ENCODE measurements around the gene ZNF808. TPM values are rescaled to one million over a fixed set of nuclear protein-coding genes. Genes with fewer than 3 reads are reported as not detected.
A peak's percentile ranks its signal among the peaks of the same experiment; 100 is the strongest.

ZNF808 gene
- total and polyA plus RNA-seq, 2 experiments from 2014 or later, result 2.2 to 25.7 TPM

DNA sequence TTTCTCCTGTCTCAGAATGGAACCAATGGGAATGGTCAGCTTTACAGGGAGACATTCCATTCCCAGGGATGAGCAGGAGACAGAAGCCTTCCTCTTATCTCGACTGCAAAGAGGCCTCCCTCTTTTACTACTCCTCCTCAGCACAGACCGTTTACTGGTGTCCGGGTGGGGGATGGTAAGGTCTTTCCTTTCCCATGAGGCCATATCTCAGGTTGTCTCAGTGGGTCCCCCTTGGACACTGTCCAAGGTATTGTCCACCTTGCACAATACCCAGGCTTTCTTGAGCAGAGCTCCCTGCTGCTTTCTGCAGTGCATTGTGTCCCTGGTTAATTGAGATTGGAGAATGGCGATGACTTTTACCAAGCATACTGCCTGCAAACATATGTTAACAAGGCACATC lies 7.5 kb upstream of the ZNF808 start:
- peak overlapping the region; percentile 7 for H3K4me2 ChIP-seq
- DNase-seq (ENCODE audit: low spot score), result peak; percentile 36
- TF ChIP-seq EZH2phosphoT487 (IDR thresholded peaks at IDR 0.05; ENCODE audit: low read depth, severe bottlenecking, unreplicated experiment) (no peak), EZH2 (IDR thresholded peaks at IDR 0.05; ENCODE audit: borderline replicate concordance) (no peak)
- TF ChIP-seq, protein P1, sequence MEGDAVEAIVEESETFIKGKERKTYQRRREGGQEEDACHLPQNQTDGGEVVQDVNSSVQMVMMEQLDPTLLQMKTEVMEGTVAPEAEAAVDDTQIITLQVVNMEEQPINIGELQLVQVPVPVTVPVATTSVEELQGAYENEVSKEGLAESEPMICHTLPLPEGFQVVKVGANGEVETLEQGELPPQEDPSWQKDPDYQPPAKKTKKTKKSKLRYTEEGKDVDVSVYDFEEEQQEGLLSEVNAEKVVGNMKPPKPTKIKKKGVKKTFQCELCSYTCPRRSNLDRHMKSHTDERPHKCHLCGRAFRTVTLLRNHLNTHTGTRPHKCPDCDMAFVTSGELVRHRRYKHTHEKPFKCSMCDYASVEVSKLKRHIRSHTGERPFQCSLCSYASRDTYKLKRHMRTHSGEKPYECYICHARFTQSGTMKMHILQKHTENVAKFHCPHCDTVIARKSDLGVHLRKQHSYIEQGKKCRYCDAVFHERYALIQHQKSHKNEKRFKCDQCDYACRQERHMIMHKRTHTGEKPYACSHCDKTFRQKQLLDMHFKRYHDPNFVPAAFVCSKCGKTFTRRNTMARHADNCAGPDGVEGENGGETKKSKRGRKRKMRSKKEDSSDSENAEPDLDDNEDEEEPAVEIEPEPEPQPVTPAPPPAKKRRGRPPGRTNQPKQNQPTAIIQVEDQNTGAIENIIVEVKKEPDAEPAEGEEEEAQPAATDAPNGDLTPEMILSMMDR (IDR thresholded peaks at IDR 0.05; ENCODE audit: poor library complexity), result no peak

DNA sequence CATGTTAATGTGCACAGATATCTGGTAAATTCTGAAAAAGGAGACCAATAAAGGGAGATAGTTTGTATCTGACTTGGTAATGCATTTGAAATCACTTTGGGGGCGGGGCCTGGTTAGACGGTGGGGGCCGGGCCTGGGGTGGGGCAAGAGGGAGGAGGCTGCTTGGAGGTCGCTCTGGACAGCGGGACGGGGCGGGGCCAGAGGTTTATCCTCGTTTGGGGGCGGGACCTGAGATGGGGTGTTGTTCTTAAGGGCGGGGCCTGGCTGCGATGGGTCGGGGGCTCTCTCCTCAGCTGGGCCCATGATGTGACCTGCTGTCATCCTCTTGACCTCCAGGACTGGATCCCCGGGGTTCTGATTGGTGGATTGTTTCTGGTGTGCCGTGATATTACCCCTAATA lies 4.9 kb upstream of the ZNF808 start:
- Histone ChIP-seq H3K9me2 (replicated peaks; ENCODE audit: insufficient read depth) (no peaks in the 10 kb centered on the region), H2AFZ (no peak overlapping the region), H3K4me3 (no peak overlapping the region), H3K27ac (no peak overlapping the region), H4K20me1 (ENCODE audit: insufficient read depth, poor library complexity, severe bottlenecking) (no peaks in the 10 kb centered on the region), H3K9me3 (ENCODE audit: low read depth) (no peaks in the 10 kb centered on the region), H3K36me3 (replicated peaks; ENCODE audit: insufficient read depth, low read depth) (no peaks in the 10 kb centered on the region), H3K4me1 (ENCODE audit: insufficient read depth) (peaks cover 9% of the 10 kb centered on the region), H3K79me2 (no peaks in the 10 kb centered on the region), H3K4me2 (no peak overlapping the region), H3K27me3 (no peaks in the 10 kb centered on the region)
- WGBS (ENCODE audit: low lambda C conversion rate, missing lambda C conversion rate), result 84% methylated on average over 12 of the region's 14 CpGs
- DNase-seq (ENCODE audit: low spot score), result peak; percentile 5
- TF ChIP-seq EZH2 (IDR thresholded peaks at IDR 0.05; ENCODE audit: borderline replicate concordance) (no peak), EZH2phosphoT487 (IDR thresholded peaks at IDR 0.05; ENCODE audit: low read depth, severe bottlenecking, unreplicated experiment) (no peak)
- TF ChIP-seq, protein P1 (IDR thresholded peaks at IDR 0.05; ENCODE audit: poor library complexity), result no peak

More for the DNA sequence above, 7.5 kb upstream of the ZNF808 start:
- no peak overlapping the region for H2AFZ ChIP-seq
- H3K27ac ChIP-seq, result peak overlapping the region; percentile 77
- no peak overlapping the region for H3K4me3 ChIP-seq
- H4K20me1 ChIP-seq (ENCODE audit: insufficient read depth, poor library complexity, severe bottlenecking), result no peaks in the 10 kb centered on the region
- peaks cover 4% of the 10 kb centered on the region for H3K4me1 ChIP-seq (ENCODE audit: insufficient read depth)
- no peaks in the 10 kb centered on the region for H3K9me3 ChIP-seq (ENCODE audit: low read depth)
- 35% methylated on average over 4 of the region's 4 CpGs for WGBS (ENCODE audit: low lambda C conversion rate, missing lambda C conversion rate)
- H3K9me2 ChIP-seq (replicated peaks; ENCODE audit: insufficient read depth), result no peaks in the 10 kb centered on the region
- H3K36me3 ChIP-seq (replicated peaks; ENCODE audit: insufficient read depth, low read depth), result no peaks in the 10 kb centered on the region
- no peaks in the 10 kb centered on the region for H3K27me3 ChIP-seq
- H3K79me2 ChIP-seq, result no peaks in the 10 kb centered on the region

DNA sequence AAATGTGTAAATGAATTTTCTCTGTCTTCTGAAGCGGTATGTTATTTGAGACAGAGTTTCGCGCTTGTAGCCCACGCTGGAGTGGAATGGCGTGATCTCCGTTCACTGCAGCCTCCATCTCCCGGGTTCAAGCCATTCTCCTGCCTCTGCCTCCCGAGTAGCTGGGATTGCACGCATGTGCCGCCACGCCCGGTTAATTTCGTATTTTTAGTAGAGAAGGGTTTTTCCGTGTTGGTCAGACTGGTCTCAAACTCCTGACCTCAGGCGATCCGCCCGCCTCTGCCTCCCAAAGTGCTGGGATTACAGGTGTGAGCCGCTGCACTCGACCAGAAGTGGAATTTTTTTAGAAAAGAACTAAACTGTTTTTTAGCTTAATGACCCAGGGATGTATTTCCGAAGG lies 3.4 kb upstream of the ZNF808 start:
- H3K79me2 ChIP-seq, result peaks cover 15% of the 10 kb centered on the region
- DNase-seq (ENCODE audit: low spot score), result no peak
- H3K4me2 ChIP-seq, result no peak overlapping the region
- H3K27ac ChIP-seq, result no peak overlapping the region
- H3K27me3 ChIP-seq, result no peaks in the 10 kb centered on the region
- no peaks in the 10 kb centered on the region for H3K36me3 ChIP-seq (replicated peaks; ENCODE audit: insufficient read depth, low read depth)
- 95% methylated on average over 20 of the region's 20 CpGs for WGBS (ENCODE audit: low lambda C conversion rate, missing lambda C conversion rate)
- H4K20me1 ChIP-seq (ENCODE audit: insufficient read depth, poor library complexity, severe bottlenecking), result no peaks in the 10 kb centered on the region
- H3K9me2 ChIP-seq (replicated peaks; ENCODE audit: insufficient read depth), result no peaks in the 10 kb centered on the region
- H3K9me3 ChIP-seq (ENCODE audit: low read depth), result no peaks in the 10 kb centered on the region
- H3K4me1 ChIP-seq (ENCODE audit: insufficient read depth), result peaks cover 19% of the 10 kb centered on the region
- H3K4me3 ChIP-seq, result no peak overlapping the region
- H2AFZ ChIP-seq, result no peak overlapping the region
- TF ChIP-seq EZH2phosphoT487 (IDR thresholded peaks at IDR 0.05; ENCODE audit: low read depth, severe bottlenecking, unreplicated experiment) (no peak), EZH2 (IDR thresholded peaks at IDR 0.05; ENCODE audit: borderline replicate concordance) (no peak)
- TF ChIP-seq, protein P1 (IDR thresholded peaks at IDR 0.05; ENCODE audit: poor library complexity), result no peak

DNA sequence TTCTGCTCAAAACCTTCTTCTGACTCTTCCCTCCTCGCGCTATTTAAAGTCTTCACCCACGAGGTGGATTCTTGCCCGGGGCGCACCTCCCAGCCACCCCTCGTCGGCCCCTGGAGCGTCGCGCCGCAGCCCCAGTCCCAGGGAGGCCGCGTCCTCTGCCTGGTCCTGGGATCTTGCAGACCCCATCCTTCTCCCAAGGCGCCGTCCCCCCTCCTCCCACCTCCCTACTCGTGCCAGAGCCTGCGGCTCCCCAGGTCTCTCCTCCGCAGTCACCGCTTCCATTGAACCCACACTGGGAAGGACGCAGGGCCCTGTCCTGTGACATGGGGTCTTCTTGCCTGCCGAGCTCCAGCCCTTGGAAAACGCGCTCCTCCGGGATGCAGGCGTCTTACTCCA lies 486 bp downstream of the ZNF808 start:
- WGBS (ENCODE audit: low lambda C conversion rate, missing lambda C conversion rate), result 1% methylated on average over 15 of the region's 25 CpGs
- Histone ChIP-seq H3K4me2 (peak overlapping the region; percentile 98), H3K4me1 (ENCODE audit: insufficient read depth) (peaks cover 15% of the 10 kb centered on the region), H3K9me2 (replicated peaks; ENCODE audit: insufficient read depth) (no peaks in the 10 kb centered on the region), H3K27me3 (no peaks in the 10 kb centered on the region), H3K79me2 (peaks cover 51% of the 10 kb centered on the region), H3K27ac (peak overlapping the region; percentile 98), H3K36me3 (replicated peaks; ENCODE audit: insufficient read depth, low read depth) (no peaks in the 10 kb centered on the region), H4K20me1 (ENCODE audit: insufficient read depth, poor library complexity, severe bottlenecking) (no peaks in the 10 kb centered on the region), H3K9me3 (ENCODE audit: low read depth) (no peaks in the 10 kb centered on the region), H3K4me3 (peak overlapping the region; percentile 95), H2AFZ (peak overlapping the region; percentile 92)
- TF ChIP-seq, protein P1 (IDR thresholded peaks at IDR 0.05; ENCODE audit: poor library complexity), result no peak
- TF ChIP-seq EZH2 (IDR thresholded peaks at IDR 0.05; ENCODE audit: borderline replicate concordance) (no peak), EZH2phosphoT487 (IDR thresholded peaks at IDR 0.05; ENCODE audit: low read depth, severe bottlenecking, unreplicated experiment) (no peak)
- peak; percentile 40 for DNase-seq (ENCODE audit: low spot score)

Data from hepatocyte (in vitro differentiated cells).